Ammon's horn (tissue), 1 donor: ENCODE results near the gene CHI3L1.
A peak's percentile ranks its signal among the peaks of the same experiment; 100 is the strongest.
"Not testable (repeated sequence)": the region's sequence is repeated elsewhere in the genome, so short reads cannot be mapped to it uniquely, and the experiment has no call there.

ENCODE experiments used
- DNase-seq: peaks from one replicate; pipeline ENCODE4 v3.0.0-alpha.2; 2016; ENCODE audit warnings: low spot score

The CHI3L1 gene

DNA sequence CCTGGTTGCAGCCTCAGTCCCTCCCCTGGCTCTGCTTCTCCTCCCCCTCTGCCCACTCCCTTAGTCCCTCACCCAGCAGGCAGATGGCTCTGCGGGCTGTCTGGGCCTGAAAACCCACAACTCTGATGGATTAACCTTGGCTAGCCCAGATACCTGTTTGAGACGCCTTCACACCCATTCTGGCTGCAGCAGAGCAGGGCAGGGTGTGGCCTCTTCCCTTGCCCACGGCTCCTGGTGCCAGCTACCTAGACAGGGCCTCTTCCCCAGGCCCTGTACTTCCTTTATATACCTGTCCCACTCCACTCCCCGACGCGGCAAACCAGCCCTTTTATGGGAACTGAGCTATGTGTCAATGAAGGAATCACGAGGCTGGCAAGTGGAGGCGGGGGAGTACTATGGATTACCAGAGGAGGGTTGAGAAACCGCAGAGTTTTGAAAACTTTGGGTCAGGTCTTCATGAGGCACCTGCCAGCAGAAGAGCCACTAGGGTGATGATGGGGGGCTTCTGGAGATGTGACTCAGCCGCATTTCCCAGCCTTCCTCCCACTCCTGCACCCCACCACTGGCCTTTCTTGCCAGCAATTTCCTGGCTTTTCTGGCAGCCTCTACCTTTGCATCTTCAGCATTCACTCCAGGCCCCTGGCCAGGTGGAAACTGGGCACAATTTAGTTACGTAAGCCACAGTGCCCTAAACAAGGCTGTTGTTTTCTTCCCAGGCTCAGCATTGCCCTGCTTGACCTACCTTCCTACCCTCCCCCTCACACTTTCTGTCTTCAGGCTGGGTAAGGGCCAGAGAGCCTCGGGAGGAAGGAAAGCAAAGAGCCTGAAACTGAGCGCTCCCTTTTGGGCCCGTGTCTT, at the start of gene CHI3L1:
CHI3L1 (minus strand) TSS at position 259 of the 858 bp plus-strand sequence; CDS start at position 178, 81 bp downstream.
- peak; percentile 69 for DNase-seq

- not testable (repeated sequence) for DNase-seq
These were observed 48.4 kb upstream of the CHI3L1 start for GRCh38 chr1:203234901-203235300.

DNA sequence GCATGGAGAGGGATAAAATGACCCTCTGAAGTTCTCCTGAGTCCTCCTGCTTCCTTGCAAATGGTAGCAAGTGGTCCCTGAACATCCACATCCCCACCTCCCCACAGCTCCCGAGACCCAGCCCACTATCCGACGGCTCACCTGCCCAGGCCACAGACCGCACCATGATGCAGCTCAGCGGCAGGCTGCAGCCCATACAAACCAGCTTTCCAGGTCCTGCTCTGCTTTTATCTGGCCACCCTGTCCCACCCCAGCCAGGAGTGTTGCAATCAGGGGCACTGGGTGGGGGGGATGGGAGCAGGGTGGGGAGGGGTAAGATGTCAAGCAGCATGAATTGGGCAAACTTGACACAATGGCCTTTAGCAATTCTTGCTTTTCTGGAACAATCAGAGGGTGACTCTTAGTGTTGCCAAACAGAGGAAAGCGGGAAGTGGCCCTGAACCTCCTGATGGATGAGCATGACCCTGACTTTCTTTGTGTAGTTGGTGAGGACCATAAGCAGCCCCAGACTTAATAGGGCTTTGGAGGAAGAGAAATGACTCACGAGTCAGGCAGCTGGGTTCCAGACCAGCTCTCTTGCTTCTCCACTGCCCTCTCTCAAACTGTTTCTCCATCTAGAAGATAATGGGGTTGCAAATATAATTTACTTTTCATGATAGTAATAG, 43.1 kb upstream of the CHI3L1 start, which contains the start of gene CHIT1:
CHIT1 (minus strand) TSS at position 203 of the 665 bp plus-strand sequence; CDS start at position 166, 37 bp downstream.
- DNase-seq: no peak

DNA sequence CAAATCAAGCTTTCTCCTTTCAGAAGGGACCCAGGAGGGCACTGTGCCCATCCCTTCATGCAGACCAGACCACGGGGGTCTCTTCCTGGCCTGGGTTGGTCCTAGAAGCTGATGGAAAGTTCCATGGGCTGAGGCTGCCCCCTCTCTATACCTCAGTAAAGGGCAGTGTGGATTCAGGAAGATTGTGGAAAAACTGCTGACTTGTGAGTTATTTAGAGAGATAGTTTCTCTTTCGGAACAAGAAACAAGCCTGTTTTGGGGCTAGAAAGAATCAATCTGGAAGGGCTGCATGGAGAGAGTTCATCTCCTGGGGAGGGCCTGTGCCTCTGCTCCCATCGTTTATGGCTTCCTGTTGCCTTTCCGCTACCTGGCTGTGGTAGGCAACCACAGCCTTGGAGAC, 42.2 kb upstream of the CHI3L1 start:
- DNase-seq: no peak

DNA sequence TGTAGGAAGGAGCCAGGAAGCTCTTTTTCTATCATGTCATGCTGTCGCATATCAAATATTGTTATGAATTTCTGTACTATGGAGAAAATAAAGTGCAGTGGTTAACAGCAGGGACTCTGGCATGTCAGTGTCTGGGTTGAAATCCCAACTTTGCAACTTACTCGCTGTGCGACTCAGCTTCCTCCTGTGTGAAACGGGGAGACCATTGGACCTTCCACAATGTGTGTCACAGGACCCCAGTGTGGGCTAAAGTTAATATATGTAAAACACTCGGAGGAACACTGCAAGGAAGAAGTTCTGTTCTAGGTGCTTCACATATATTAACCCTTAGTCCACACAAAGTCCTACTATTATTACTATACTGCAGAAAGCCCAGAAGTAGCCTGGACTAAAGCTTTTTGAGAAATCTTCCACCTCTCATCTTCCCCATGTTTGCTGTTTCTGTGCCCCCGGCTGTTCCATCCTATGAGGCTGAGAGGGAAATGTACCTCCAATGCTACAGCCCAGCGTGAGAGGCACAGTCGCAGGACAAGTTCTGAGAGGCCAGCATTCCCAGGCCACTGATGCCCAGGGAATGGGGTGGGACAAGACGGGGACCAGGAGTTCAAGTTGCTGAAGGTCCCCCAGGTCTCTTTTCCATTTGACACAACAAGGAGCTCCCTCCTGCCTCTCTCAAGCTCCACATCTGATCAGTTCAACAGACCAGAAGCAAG, 41.0 kb upstream of the CHI3L1 start:
- DNase-seq: no peak

GRCh38 chr1:203225071-203225470, 38.6 kb upstream of the CHI3L1 start:
- no peak for DNase-seq

DNA sequence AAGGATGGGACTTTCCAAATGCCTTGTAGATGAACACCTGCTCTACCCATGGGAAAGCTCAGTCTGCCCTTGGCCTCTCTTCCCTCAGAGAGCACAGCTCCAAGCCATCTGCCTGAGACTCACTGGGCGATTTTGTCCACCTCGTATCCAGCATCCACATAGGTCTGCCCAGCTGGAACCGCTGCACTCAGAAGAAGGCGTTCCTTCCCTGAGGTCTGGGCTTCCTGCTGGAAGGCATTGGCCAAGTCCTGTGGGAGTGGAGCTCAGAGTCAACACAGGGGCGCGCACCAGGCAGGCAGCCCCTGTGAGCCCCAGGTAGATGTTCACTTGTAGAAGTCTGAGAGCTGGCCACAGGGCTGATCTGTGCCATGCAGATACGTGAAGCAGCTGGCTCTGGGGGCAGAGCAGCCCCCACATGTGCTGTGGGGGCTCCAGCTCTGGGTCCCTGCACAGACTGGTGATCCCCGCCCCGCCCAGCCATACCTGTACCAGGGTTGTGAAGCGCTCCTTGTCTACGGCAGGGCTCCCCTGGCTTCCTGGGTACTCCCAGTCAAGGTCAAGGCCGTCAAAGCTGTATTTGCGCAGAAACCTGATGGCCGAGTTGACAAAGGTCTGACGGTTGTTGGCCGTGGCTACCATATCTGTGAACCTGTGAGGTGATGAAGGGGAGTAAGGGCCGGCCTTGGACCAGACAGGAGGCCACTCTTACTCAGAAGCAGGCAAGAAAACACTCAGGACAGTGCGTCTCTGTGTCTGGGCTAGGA, 36.7 kb upstream of the CHI3L1 start:
- no peak for DNase-seq

- DNase-seq: no peak
These were observed 33.4 kb upstream of the CHI3L1 start for GRCh38 chr1:203219934-203220333.

GRCh38 chr1:203219171-203219570, 32.7 kb upstream of the CHI3L1 start:
- DNase-seq: no peak

DNA sequence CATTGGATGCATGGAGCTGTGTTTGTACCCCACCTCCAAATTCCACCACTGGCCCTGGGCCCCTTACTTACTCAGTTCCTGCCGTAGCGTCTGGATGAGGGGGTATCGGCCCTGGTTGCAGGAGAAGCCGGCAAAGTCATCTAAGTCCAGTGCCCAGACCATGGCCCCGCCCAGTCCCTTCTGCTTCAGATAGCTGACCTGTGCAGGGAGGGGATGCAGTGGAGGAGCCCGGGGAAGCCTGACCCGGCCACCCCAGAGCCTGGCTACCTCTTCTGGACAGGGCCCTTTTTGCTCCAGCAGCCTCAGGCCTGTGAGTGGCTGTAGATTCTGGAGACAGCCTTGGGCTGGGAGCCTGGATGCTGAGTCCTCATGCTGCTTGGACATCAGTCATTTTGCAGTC, 31.2 kb upstream of the CHI3L1 start:
- DNase-seq: no peak

- DNase-seq: no peak
These were observed 30.7 kb upstream of the CHI3L1 start for GRCh38 chr1:203217139-203217655.

- peak; percentile 86 for DNase-seq
These were observed 30.0 kb upstream of the CHI3L1 start for GRCh38 chr1:203216274-203217138.

GRCh38 chr1:203215573-203215972, 29.1 kb upstream of the CHI3L1 start:
- DNase-seq: no peak

DNA sequence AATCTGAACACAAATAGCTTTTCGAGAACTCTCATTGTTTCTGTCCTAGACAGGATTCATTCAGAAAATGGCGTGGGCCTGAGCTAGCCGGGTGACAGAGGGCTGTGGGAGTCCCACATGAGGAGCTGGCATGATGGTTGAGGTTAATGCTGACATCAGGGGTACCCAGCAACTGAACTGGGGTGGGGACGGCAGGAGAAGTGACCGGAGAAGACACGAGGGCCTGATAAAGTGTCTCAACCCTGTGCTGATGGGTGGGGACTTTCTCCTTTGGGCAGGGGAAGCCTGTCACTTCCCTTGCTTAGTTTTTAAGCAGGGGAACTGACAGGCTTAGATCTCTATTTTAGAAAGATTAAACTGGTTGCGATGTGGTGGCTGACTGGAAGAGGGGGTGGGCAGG, 28.4 kb upstream of the CHI3L1 start:
- DNase-seq: no peak

DNA sequence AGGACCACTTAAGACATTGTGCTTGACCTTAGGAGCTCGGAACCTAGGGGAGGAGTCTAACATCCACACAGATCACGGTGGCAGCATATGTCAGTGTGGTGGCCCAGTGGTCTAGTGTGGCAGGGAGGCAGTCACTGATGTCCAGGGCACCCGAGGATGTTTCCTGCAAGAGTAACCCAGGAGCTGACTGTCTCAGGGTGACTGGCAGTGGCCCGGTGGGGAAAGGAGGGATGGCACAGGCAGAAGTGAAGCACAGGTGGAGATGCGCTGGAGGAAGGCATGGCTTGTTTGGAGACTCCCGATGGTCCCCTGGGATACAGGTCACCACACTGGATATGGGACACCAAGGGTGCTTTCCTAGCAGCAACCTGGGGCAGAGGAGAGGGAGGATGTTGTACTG, 26.6 kb upstream of the CHI3L1 start:
- no peak for DNase-seq

DNA sequence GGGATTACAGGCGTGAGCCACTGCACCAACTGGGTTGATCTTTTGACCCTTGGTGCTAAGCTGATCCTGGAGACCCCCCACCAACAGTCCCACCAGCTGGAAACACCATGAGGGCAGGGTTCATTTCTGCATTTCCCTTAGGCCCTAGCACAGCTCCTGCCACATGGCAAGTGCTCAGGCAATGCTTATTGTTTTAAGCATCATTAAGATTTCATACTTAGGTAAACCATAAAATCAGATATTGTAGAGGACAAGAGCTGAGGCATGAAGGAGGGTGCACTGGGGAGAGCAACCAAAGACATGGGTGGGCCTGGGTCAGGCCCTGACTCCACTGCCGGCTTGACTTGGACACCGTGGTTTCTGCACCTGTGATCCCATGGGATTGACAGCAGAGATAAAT, 25.3 kb upstream of the CHI3L1 start:
- no peak for DNase-seq

DNA sequence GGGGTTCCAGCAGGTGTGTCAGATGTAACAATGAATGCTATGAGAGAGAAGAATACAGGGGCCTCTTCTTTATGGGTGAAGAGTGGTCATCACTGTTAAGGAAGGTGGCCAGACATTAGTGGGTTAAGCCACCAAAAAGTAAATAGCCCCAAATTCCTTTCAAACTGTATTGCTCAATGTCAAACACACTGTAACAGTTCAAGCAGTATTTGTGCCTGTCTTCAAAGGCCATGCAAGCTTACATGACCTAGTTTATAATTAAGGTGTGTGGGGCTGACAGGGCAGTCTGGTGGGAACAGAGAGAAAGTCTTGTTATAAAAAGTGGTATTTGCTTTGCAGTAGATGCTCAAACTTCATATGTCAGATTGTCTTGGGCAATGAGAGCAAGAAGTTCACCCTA, 24.5 kb upstream of the CHI3L1 start:
- DNase-seq: no peak

- no peak for DNase-seq
These were observed 23.8 kb upstream of the CHI3L1 start for GRCh38 chr1:203210350-203210749.

DNA sequence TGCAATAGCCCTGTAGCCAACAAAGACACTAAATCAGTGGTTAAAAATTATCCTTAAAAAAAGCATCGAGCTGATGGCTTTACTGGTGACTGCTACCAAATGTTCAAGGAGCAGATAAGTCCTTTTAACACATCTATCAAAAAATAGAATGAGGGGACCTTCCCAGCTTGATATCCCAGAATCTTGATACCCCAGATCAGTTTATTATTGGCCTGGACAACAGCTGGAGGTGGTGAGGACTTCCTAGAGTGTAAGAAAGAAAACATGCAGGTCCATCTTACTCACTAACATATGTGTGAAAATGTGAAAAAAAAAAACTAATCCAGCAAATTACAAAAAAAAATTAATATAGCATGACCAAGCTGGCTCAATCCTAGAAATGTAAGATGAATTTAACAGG, 21.7 kb upstream of the CHI3L1 start:
- no peak for DNase-seq

DNA sequence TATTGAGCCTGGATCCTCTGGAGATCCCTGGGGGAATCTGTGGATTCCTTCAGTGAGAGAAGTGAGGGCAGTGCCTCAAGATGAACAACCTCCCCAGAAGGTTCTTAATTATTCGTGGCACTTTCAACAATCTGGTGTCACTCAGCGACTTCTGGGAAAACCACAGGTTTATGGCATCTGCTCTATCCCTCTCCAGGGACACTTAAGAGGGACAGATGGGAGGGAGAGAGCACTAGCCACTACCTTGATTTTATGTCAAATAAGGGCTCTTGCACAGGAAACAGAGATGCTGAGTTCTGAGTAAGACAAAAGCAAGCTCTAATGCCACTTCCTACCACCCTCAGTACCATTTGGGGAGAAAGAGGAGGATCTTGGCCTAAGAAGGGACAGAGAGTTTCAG, 21.2 kb upstream of the CHI3L1 start:
- DNase-seq: no peak
